HepG2 (cell line): ENCODE data around the gene HSD11B2. TPM values are rescaled to one million over a fixed set of nuclear protein-coding genes. Genes with fewer than 3 reads are reported as not detected.

ENCODE experiments used
- ARNT ChIP-seq: fragments of 450-650 bp; IDR thresholded peaks from 2 replicates; pipeline ENCODE4 v1.6.1; 2017
- DNMT1 ChIP-seq: sonication (generic); formaldehyde crosslinking; IDR thresholded peaks from 2 replicates; pipeline ENCODE4 v1.5.1; 2020; ENCODE audit warnings: mild to moderate bottlenecking, missing genetic modification reagents
- FOXA3 ChIP-seq: IDR thresholded peaks from 2 replicates; pipeline ENCODE4 v1.6.1; 2016; ENCODE audit warnings: missing genetic modification reagents, missing compliant biosample characterization
- FOXM1 ChIP-seq: sonication (generic); formaldehyde crosslinking; IDR thresholded peaks from 2 replicates; pipeline ENCODE4 v1.5.0; 2020; ENCODE audit warnings: missing genetic modification reagents
- HNRNPH1 ChIP-seq: fragments of 200-400 bp; formaldehyde crosslinking; optimal IDR thresholded peaks from 2 replicates; pipeline ENCODE3; 2017; ENCODE audit warnings: mild to moderate bottlenecking, low read depth, low read length
- HOXA3 ChIP-seq: sonication (generic); formaldehyde crosslinking; IDR thresholded peaks from 2 replicates; pipeline ENCODE4 v1.5.0; 2020; ENCODE audit warnings: missing genetic modification reagents
- MEF2D ChIP-seq: sonication (generic); formaldehyde crosslinking; IDR thresholded peaks from 2 replicates; pipeline ENCODE4 v1.5.1; 2020; ENCODE audit warnings: mild to moderate bottlenecking, missing genetic modification reagents
- MZF1 ChIP-seq: sonication (generic); formaldehyde crosslinking; IDR thresholded peaks from 2 replicates; pipeline ENCODE4 v1.8.1; 2023; ENCODE audit warnings: mild to moderate bottlenecking, missing genetic modification reagents, borderline replicate concordance
- SALL2 ChIP-seq: sonication (generic); formaldehyde crosslinking; IDR thresholded peaks from 2 replicates; pipeline ENCODE4 v1.8.1; 2023; ENCODE audit warnings: mild to moderate bottlenecking, missing genetic modification reagents, inconsistent platforms
- SP5 ChIP-seq: IDR thresholded peaks from 2 replicates; pipeline ENCODE4 v1.6.1; 2016; ENCODE audit warnings: low read depth, borderline replicate concordance
- TGIF2 ChIP-seq: IDR thresholded peaks from 2 replicates; pipeline ENCODE4 v1.6.1; 2016; ENCODE audit warnings: control low read depth, missing compliant biosample characterization
- TP53 ChIP-seq: sonication (generic); formaldehyde crosslinking; conservative IDR thresholded peaks from 2 replicates; pipeline ENCODE4 v1.4.0; 2020; ENCODE audit warnings: missing genetic modification reagents
- ZNF468 ChIP-seq: sonication (generic); formaldehyde crosslinking; IDR thresholded peaks from 2 replicates; pipeline ENCODE4 v1.8.0; 2022; ENCODE audit warnings: mild to moderate bottlenecking, moderate library complexity, missing genetic modification reagents
- ZNF788 ChIP-seq: sonication (generic); formaldehyde crosslinking; IDR thresholded peaks from 2 replicates; pipeline ENCODE4 v1.5.0; 2020; ENCODE audit warnings: mild to moderate bottlenecking, missing genetic modification reagents, borderline replicate concordance
- ZSCAN12 ChIP-seq: sonication (generic); formaldehyde crosslinking; IDR thresholded peaks from 2 replicates; pipeline ENCODE4 v1.9.0; 2021; ENCODE audit warnings: mild to moderate bottlenecking, missing genetic modification reagents
- polyA plus RNA-seq, 8 experiments: library from polyadenylated mRNA; depleted of rRNA in 3 of 8; stranded (reverse) in 7 of 8; unstranded in 1 of 8; fragments of >200 nt; fragmentation: Illumina TruSeq in 4 of 8; extraction: Trizol in 4 of 8; gene quantifications; 2 replicates each; pipeline versions ENCODE4 v1.2.1 to v1.2.3, GENCODE V29; 2011 to 2016; ENCODE audit warnings: low read depth in 4 of 8, missing spikeins in 1 of 8, mixed read lengths in 1 of 8; ENCODE audit not compliant: insufficient read depth in 1 of 8
- total RNA-seq, 5 experiments: library from RNA; depleted of rRNA; stranded (reverse); fragments of >200 nt; fragmentation: Illumina TruSeq; extraction: Trizol; gene quantifications; 2 replicates each; pipeline ENCODE4 v1.2.3, GENCODE V29; 2016; ENCODE audit warnings: low read depth in 1 of 5
- TF ChIP-seq, protein P1 (sequence below): sonication (generic); formaldehyde crosslinking; IDR thresholded peaks from 2 replicates; pipeline ENCODE4 v1.5.0; 2020; ENCODE audit warnings: missing genetic modification reagents
- TF ChIP-seq, protein P2 (sequence below): sonication (generic); formaldehyde crosslinking; IDR thresholded peaks from 2 replicates; pipeline ENCODE4 v1.4.0; 2020; ENCODE audit warnings: missing genetic modification reagents, mild to moderate bottlenecking, borderline replicate concordance
- TF ChIP-seq, protein P3 (sequence below): sonication (generic); formaldehyde crosslinking; IDR thresholded peaks from 2 replicates; pipeline ENCODE4 v1.4.0; 2020; ENCODE audit warnings: missing genetic modification reagents, borderline replicate concordance
- TF ChIP-seq, protein P4 (sequence below): sonication (generic); formaldehyde crosslinking; conservative IDR thresholded peaks from 2 replicates; pipeline ENCODE4 v1.4.0; 2020; ENCODE audit warnings: mild to moderate bottlenecking, missing genetic modification reagents, moderate library complexity

The HSD11B2 gene
- total and polyA plus RNA-seq, 2 of the 13 experiments (the other 11 are each of a cell fraction or from before 2014, with no cell fraction given), result 8.9 to 13.6 TPM

DNA sequence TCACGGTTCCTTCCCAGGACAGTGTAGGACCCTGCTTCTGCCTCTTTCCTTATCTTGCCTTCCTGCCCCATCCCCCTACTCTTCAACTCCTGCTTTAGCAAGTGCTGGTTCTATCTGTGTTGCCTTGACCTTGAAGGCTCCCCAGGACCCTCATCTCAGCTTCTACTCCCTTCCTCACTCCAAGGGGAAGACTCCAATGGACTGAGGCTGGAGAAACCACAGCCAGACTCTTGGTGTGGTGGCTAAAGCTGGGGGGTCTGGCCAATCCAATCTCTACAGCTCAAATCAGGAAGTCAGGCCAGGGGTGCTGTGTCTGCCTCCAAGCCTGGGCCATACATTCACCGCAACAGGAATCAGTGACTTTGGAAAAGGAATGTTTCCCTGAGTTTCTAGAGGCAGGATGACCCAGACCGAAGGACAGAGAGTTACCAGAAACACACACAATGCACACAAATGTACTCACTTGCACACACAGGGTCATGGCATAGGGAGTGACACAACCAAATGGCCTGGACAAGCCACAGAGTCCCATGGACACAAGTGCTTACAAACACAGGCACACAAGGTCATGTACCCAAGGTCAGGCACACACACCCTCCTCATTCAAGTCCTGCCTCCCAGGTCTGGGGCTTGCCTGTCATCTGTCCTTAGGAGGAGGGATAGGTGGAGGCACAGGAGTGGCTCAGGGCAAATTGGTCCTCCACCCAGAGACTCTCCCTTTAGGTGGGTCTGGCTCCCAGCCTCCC, 1.7 kb upstream of the HSD11B2 start (continued):
- peak; percentile 76; the same call in 1 of the 2 replicates for TF ChIP-seq SALL2
- TF ChIP-seq FOXA3 (CRISPR knock-in tag), result peak; percentile 59
- TF ChIP-seq, protein P1, sequence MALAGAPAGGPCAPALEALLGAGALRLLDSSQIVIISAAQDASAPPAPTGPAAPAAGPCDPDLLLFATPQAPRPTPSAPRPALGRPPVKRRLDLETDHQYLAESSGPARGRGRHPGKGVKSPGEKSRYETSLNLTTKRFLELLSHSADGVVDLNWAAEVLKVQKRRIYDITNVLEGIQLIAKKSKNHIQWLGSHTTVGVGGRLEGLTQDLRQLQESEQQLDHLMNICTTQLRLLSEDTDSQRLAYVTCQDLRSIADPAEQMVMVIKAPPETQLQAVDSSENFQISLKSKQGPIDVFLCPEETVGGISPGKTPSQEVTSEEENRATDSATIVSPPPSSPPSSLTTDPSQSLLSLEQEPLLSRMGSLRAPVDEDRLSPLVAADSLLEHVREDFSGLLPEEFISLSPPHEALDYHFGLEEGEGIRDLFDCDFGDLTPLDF (CRISPR knock-in tag), result no peak
- peak; percentile 80; the same call in 1 of the 2 replicates for TF ChIP-seq ZNF788 (CRISPR knock-in tag)
- TF ChIP-seq HOXA3 (CRISPR knock-in tag), result peak; percentile 56; the same call in 1 of the 2 replicates
- TF ChIP-seq, protein P2, sequence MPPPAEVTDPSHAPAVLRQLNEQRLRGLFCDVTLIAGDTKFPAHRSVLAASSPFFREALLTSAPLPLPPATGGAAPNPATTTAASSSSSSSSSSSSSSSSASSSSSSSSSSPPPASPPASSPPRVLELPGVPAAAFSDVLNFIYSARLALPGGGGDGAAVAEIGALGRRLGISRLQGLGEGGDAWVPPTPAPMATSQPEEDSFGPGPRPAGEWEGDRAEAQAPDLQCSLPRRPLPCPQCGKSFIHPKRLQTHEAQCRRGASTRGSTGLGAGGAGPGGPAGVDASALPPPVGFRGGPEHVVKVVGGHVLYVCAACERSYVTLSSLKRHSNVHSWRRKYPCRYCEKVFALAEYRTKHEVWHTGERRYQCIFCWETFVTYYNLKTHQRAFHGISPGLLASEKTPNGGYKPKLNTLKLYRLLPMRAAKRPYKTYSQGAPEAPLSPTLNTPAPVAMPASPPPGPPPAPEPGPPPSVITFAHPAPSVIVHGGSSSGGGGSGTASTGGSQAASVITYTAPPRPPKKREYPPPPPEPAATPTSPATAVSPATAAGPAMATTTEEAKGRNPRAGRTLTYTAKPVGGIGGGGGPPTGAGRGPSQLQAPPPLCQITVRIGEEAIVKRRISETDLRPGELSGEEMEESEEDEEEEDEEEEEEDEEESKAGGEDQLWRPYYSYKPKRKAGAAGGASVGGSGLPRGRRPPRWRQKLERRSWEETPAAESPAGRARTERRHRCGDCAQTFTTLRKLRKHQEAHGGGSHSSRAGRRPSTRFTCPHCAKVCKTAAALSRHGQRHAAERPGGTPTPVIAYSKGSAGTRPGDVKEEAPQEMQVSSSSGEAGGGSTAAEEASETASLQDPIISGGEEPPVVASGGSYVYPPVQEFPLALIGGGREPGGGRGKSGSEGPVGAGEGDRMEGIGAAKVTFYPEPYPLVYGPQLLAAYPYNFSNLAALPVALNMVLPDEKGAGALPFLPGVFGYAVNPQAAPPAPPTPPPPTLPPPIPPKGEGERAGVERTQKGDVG (CRISPR knock-in tag), result 0 out of 2 replicates have a peak, but pooled peaks have one; percentile 18
- TF ChIP-seq SP5 (CRISPR knock-in tag), result peak; percentile 31; the same call in 1 of the 2 replicates
- no peak for TF ChIP-seq ARNT
- no peak for TF ChIP-seq FOXM1 (CRISPR knock-in tag)
- TF ChIP-seq ZNF468, result no peak
- TF ChIP-seq, protein P3, sequence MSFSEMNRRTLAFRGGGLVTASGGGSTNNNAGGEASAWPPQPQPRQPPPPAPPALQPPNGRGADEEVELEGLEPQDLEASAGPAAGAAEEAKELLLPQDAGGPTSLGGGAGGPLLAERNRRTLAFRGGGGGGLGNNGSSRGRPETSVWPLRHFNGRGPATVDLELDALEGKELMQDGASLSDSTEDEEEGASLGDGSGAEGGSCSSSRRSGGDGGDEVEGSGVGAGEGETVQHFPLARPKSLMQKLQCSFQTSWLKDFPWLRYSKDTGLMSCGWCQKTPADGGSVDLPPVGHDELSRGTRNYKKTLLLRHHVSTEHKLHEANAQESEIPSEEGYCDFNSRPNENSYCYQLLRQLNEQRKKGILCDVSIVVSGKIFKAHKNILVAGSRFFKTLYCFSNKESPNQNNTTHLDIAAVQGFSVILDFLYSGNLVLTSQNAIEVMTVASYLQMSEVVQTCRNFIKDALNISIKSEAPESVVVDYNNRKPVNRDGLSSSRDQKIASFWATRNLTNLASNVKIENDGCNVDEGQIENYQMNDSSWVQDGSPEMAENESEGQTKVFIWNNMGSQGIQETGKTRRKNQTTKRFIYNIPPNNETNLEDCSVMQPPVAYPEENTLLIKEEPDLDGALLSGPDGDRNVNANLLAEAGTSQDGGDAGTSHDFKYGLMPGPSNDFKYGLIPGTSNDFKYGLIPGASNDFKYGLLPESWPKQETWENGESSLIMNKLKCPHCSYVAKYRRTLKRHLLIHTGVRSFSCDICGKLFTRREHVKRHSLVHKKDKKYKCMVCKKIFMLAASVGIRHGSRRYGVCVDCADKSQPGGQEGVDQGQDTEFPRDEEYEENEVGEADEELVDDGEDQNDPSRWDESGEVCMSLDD (CRISPR knock-in tag), result no peak
- no peak for TF ChIP-seq HNRNPH1
- no peak for TF ChIP-seq ZSCAN12 (CRISPR knock-in tag)
- no peak for TF ChIP-seq MZF1 (CRISPR knock-in tag)
- TF ChIP-seq DNMT1, result 0 out of 2 replicates have a peak, but pooled peaks have one; percentile 41
- TF ChIP-seq, protein P4, sequence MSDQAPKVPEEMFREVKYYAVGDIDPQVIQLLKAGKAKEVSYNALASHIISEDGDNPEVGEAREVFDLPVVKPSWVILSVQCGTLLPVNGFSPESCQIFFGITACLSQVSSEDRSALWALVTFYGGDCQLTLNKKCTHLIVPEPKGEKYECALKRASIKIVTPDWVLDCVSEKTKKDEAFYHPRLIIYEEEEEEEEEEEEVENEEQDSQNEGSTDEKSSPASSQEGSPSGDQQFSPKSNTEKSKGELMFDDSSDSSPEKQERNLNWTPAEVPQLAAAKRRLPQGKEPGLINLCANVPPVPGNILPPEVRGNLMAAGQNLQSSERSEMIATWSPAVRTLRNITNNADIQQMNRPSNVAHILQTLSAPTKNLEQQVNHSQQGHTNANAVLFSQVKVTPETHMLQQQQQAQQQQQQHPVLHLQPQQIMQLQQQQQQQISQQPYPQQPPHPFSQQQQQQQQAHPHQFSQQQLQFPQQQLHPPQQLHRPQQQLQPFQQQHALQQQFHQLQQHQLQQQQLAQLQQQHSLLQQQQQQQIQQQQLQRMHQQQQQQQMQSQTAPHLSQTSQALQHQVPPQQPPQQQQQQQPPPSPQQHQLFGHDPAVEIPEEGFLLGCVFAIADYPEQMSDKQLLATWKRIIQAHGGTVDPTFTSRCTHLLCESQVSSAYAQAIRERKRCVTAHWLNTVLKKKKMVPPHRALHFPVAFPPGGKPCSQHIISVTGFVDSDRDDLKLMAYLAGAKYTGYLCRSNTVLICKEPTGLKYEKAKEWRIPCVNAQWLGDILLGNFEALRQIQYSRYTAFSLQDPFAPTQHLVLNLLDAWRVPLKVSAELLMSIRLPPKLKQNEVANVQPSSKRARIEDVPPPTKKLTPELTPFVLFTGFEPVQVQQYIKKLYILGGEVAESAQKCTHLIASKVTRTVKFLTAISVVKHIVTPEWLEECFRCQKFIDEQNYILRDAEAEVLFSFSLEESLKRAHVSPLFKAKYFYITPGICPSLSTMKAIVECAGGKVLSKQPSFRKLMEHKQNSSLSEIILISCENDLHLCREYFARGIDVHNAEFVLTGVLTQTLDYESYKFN (CRISPR knock-in tag), result peak; percentile 35; the same call in 1 of the 2 replicates
- no peak for TF ChIP-seq TP53 (CRISPR knock-in tag)
- TF ChIP-seq MEF2D (CRISPR knock-in tag), result peak; percentile 81
- peak; percentile 78; the same call in 1 of the 2 replicates for TF ChIP-seq TGIF2 (CRISPR knock-in tag)
